HepG2 (cell line): ENCODE results near the gene CFAP99. TPM values are rescaled to one million over a fixed set of nuclear protein-coding genes. Genes with fewer than 3 reads are reported as not detected.

Experiments used
- ATAC-seq: fragments of 200-7000 bp; cut with Tn5 transposase; 3 replicates; pipeline ENCODE4 v1.9.1; 2020; ENCODE audit warnings: mild to moderate bottlenecking, moderate library complexity
- BruUV-seq: library from RNA; stranded (reverse); fragments of 400-500 nt; replicated peaks from 2 replicates; lab custom pipeline; 2021; lab: Mats Ljungman, UMichigan
- CTCF ChIA-PET: fragments of 300-600 bp; formaldehyde crosslinking; extraction: SDS; loops from one replicate; lab custom pipeline; 2021; ENCODE audit warnings: low total read pairs, inconsistent platforms, low intra/inter-chr PET ratio; lab: Yijun Ruan, JAX
- POLR2A ChIA-PET: fragments of 350-600 bp; sonication (Branson Sonifier 250); formaldehyde crosslinking; loops from one replicate; lab custom pipeline; 2020; ENCODE audit warnings: antibody characterized with exemption, inconsistent platforms; lab: Yijun Ruan, JAX
- DNase-seq: peaks from one replicate; pipeline ENCODE4 v3.0.0-alpha.2; 2015; ENCODE audit warnings: low spot score
- FAIRE-seq: peaks from 3 replicates; lab custom pipeline; 2011; peaks lifted over from hg19 to GRCh38; lab: Jason Lieb, UNC
- H2AFZ ChIP-seq: one replicate; pipeline ENCODE4 v1.6.1; 2011; ENCODE audit warnings: low read length, inconsistent platforms
- H3K27ac ChIP-seq: fragments of 300-600 bp; 3 replicates; pipeline ENCODE4 v1.8.0; 2011; ENCODE audit warnings: mixed run types, mild to moderate bottlenecking, mixed read lengths, low read length, inconsistent platforms; ENCODE audit not compliant: insufficient read depth; ENCODE audit errors: extremely low read length
- H3K27me3 ChIP-seq, 2 experiments: fragments of 200-600 bp in 1 of 2; 2 replicates in 1 of 2; 3 replicates in 1 of 2; pipeline versions ENCODE4 v1.6.0 to v1.8.0; 2011; ENCODE audit warnings: low read length in 2 of 2, mild to moderate bottlenecking in 2 of 2, moderate library complexity in 2 of 2, inconsistent platforms in 1 of 2; ENCODE audit not compliant: insufficient read depth in 2 of 2, control insufficient read depth in 1 of 2
- H3K36me3 ChIP-seq, 2 experiments: fragments of 200-600 bp in 1 of 2; replicated peaks in 1 of 2; 2 replicates in 1 of 2; 3 replicates in 1 of 2; pipeline versions ENCODE4 v1.5.1 to v1.8.0; 2011; ENCODE audit warnings: low read length in 2 of 2, inconsistent platforms in 1 of 2; ENCODE audit not compliant: insufficient read depth in 2 of 2, control insufficient read depth in 1 of 2
- H3K4me1 ChIP-seq: 2 replicates; pipeline ENCODE4 v1.5.1; 2012; ENCODE audit warnings: low read length, inconsistent platforms; ENCODE audit not compliant: insufficient read depth
- H3K4me2 ChIP-seq: 2 replicates; pipeline ENCODE4 v1.6.0; 2011; ENCODE audit warnings: low read depth, low read length, inconsistent platforms
- H3K4me3 ChIP-seq, 3 experiments: fragments of 200-600 bp in 1 of 3; sonication (generic), shearing (Covaris generic) in 1 of 3; replicated peaks in 1 of 3; 2 replicates each; pipeline ENCODE4 v1.5.1; 2011 to 2016; ENCODE audit warnings: low read length in 3 of 3, inconsistent platforms in 2 of 3, low read depth in 2 of 3, mild to moderate bottlenecking in 2 of 3, control low read depth in 1 of 3, mixed read lengths in 1 of 3; ENCODE audit not compliant: insufficient read depth in 1 of 3
- H3K79me2 ChIP-seq: one replicate; pipeline ENCODE4 v1.6.1; 2011; ENCODE audit warnings: low read length, inconsistent platforms; ENCODE audit not compliant: insufficient read depth
- H3K9ac ChIP-seq: 2 replicates; pipeline ENCODE4 v1.6.0; 2011; ENCODE audit warnings: mild to moderate bottlenecking, low read depth, low read length, inconsistent platforms; ENCODE audit not compliant: insufficient read depth
- H3K9me3 ChIP-seq: 2 replicates; pipeline ENCODE4 v1.5.1; 2012; ENCODE audit warnings: mild to moderate bottlenecking, low read length
- H4K20me1 ChIP-seq: 2 replicates; pipeline ENCODE4 v1.6.0; 2011; ENCODE audit warnings: inconsistent platforms, mild to moderate bottlenecking, low read length, moderate library complexity; ENCODE audit not compliant: insufficient read depth
- ARID5B ChIP-seq: IDR thresholded peaks from 2 replicates; pipeline ENCODE4 v1.4.0; 2020; ENCODE audit warnings: mild to moderate bottlenecking, missing genetic modification reagents
- HNF4A ChIP-seq: sonication (generic); formaldehyde crosslinking; IDR thresholded peaks from 2 replicates; pipeline ENCODE4 v1.4.0; 2020; ENCODE audit warnings: missing genetic modification reagents
- KDM5B ChIP-seq: sonication (generic); formaldehyde crosslinking; IDR thresholded peaks from 2 replicates; pipeline ENCODE4 v1.4.0; 2020; ENCODE audit warnings: missing genetic modification reagents, mild to moderate bottlenecking, borderline replicate concordance
- PAWR ChIP-seq: sonication (generic); formaldehyde crosslinking; IDR thresholded peaks from 2 replicates; pipeline ENCODE4 v1.4.0; 2020; ENCODE audit warnings: missing genetic modification reagents, mild to moderate bottlenecking, borderline replicate concordance
- SATB2 ChIP-seq: sonication (generic); formaldehyde crosslinking; IDR thresholded peaks from 2 replicates; pipeline ENCODE4 v1.5.0; 2020; ENCODE audit warnings: missing genetic modification reagents
- TCF7 ChIP-seq: sonication (generic); IDR thresholded peaks from 2 replicates; pipeline ENCODE4 v1.6.1; 2016; ENCODE audit warnings: antibody characterized with exemption, low read depth
- ZFX ChIP-seq: sonication (generic); formaldehyde crosslinking; IDR thresholded peaks from 2 replicates; pipeline ENCODE4 v1.4.0; 2020; ENCODE audit warnings: mild to moderate bottlenecking, low read depth, missing genetic modification reagents, moderate library complexity
- ZNF367 ChIP-seq: sonication (generic); formaldehyde crosslinking; IDR thresholded peaks from 2 replicates; pipeline ENCODE4 v1.4.0; 2020; ENCODE audit warnings: missing genetic modification reagents, borderline replicate concordance
- ZNF687 ChIP-seq: sonication (generic); formaldehyde crosslinking; IDR thresholded peaks from 2 replicates; pipeline ENCODE4 v1.5.1; 2020; ENCODE audit warnings: mild to moderate bottlenecking, missing genetic modification reagents, moderate library complexity
- WGBS: methylation state at CpG from one replicate; pipeline ENCODE4 v1.1.6; 2017; ENCODE audit warnings: low lambda C conversion rate; 5-methylcytosine and 5-hydroxymethylcytosine counted together
- in situ Hi-C: cut with HindIII; loops from 2 replicates; pipeline ENCODE4 v1.10.0; 2017; ENCODE audit warnings: low pct_unique_long_range_greater_than_20kb; ENCODE audit not compliant: extremely low pct_ligation_motif_present
- intact Hi-C: fragments of 100-400 bp; cut with micrococcal nuclease; formaldehyde crosslinking; loops from one replicate; pipeline ENCODE4 v1.10.0; 2022; ENCODE audit not compliant: unreplicated experiment
- polyA plus RNA-seq, 8 experiments: library from polyadenylated mRNA; depleted of rRNA in 3 of 8; stranded (reverse) in 7 of 8; unstranded in 1 of 8; fragments of >200 nt; fragmentation: Illumina TruSeq in 4 of 8; extraction: Trizol in 4 of 8; gene quantifications; 2 replicates each; pipeline versions ENCODE4 v1.2.1 to v1.2.3, GENCODE V29; 2011 to 2016; ENCODE audit warnings: low read depth in 4 of 8, missing spikeins in 1 of 8, mixed read lengths in 1 of 8; ENCODE audit not compliant: insufficient read depth in 1 of 8
- total RNA-seq, 5 experiments: library from RNA; depleted of rRNA; stranded (reverse); fragments of >200 nt; fragmentation: Illumina TruSeq; extraction: Trizol; gene quantifications; 2 replicates each; pipeline ENCODE4 v1.2.3, GENCODE V29; 2016; ENCODE audit warnings: low read depth in 1 of 5

CFAP99 gene
- total and polyA plus RNA-seq, 2 of the 13 experiments (the other 11 are each of a cell fraction or from before 2014, with no cell fraction given) = not detected

- TF ChIP-seq ZFX (peak; percentile 48), SATB2 (CRISPR knock-in tag) (no peak), KDM5B (CRISPR knock-in tag) (peak; percentile 28; the same call in 1 of the 2 replicates), HNF4A (peak; percentile 26; the same call in 1 of the 2 replicates)
These were observed 33.3 kb downstream of the CFAP99 start (continued) for GRCh38 chr4:2451821-2452785.

- ChIA-PET POLR2A (interaction anchor here (0.7 kb wide), 1 partner anchor 44 kb away, joined by 3 read pairs; no protein-coding TSS in a partner anchor), CTCF (no interaction called here)
- Histone ChIP-seq H3K4me2 (peak overlapping the region; percentile 32), H3K4me3 (peak overlapping the region in 1 of 3 experiments; percentile 13; a peak in 1 of 6 replicates), H3K27me3 (peaks cover 8 to 52% of the 10 kb centered on the region in 2 experiments), H3K4me1 (peaks cover 41% of the 10 kb centered on the region), H2AFZ (no peak overlapping the region), H3K36me3 (no peaks in the 10 kb centered on the region), H3K9ac (no peak overlapping the region), H3K79me2 (no peaks in the 10 kb centered on the region), H3K27ac (no peak overlapping the region), H3K9me3 (no peaks in the 10 kb centered on the region), H4K20me1 (no peaks in the 10 kb centered on the region)
- FAIRE-seq (no peak), DNase-seq (no peak), ATAC-seq (peak; percentile 57)
- in situ Hi-C loops (no loop called here), intact Hi-C loops (no loop called here)
- BruUV-seq = no TSS peak
- WGBS = 50% methylated on average over 19 of the region's 24 CpGs
- TF ChIP-seq TCF7 (no peak), HNF4A (peak; percentile 61), ZNF367 (CRISPR knock-in tag) (no peak), ARID5B (0 out of 2 replicates have a peak, but pooled peaks have one; percentile 10), ZNF687 (CRISPR knock-in tag) (peak; percentile 59), PAWR (CRISPR knock-in tag) (no peak)
These were observed 38.9 kb downstream of the CFAP99 start for GRCh38 chr4:2457481-2458295.
